ENCODE results near the gene HYAL4.

Gene HYAL4

DNA sequence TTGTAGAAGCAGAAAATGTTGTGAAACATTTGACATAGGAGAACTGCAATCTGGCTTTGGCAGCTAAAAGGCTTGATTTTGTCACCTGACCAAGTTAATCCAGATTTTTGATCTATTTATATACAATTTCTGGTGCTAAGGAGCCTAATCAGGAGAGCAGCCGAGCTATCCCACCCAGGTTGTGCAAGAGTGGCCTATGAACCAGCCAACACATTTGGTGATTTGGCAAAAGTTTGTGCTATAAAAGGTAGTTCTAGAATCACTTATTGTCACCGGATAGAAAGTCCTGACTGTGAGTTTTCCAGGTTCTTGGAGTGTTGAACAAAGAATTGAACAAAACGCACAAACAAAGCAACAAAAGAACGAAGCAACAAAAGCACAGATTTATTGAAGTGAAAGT, 78.6 kb downstream of the HYAL4 start:
- H3K4me1 Mint-ChIP-seq = no peaks in the 10 kb centered on the region
- H3K27me3 Mint-ChIP-seq = peaks cover 27% of the 10 kb centered on the region
- no peak overlapping the region for H3K4me3 Mint-ChIP-seq
- no peak for DNase-seq
- no peak overlapping the region for H3K27ac Mint-ChIP-seq
- peaks cover 0 to 3% of the 10 kb centered on the region in 2 donors for H3K9me3 Mint-ChIP-seq
- ATAC-seq = no peak

DNA sequence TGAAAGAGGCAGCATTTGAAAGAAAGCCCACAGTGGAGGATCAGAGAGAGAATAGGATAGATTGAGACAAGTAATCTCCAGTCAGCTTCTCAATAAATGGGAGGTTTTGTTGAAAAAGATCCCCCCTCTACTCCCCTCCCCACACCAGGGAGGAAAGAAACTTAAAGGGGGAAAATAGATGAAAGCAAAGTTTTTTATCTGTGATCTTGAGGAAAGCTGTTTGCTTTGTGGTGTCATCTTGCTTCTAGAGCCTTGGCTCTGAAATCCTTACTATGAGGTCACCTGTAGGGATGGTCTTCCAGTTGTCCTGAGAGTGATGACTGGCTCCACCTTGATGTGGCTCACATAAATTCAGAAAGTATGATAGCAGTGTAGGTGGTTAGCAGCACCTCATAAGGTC, 80.0 kb downstream of the HYAL4 start, which contains the start of gene SPAM1:
Gene SPAM1 (plus strand): TSS at position 301 of the 400 bp plus-strand sequence. CDS start 28,330 bp downstream, outside the sequence.
- ATAC-seq = no peak
- Mint-ChIP-seq H3K4me1 (no peaks in the 10 kb centered on the region), H3K9me3 (peaks cover 0 to 3% of the 10 kb centered on the region in 2 donors), H3K27me3 (peaks cover 27% of the 10 kb centered on the region), H3K4me3 (no peak within 1 kb of the TSS), H3K27ac (no peak within 1 kb of the TSS)
- DNase-seq = no peak

Data from stimulated activated naive CD8-positive, alpha-beta T cell treated with anti-CD3 and anti-CD28 coated beads, Interleukin-15, amount 100 ng/mL, for 72 hours (primary cell).